HCT116 (cell line): ENCODE measurements around the gene TRIM24. TPM values are rescaled to one million over a fixed set of nuclear protein-coding genes. Genes with fewer than 3 reads are reported as not detected.
"Not testable (repeated sequence)": the region's sequence is repeated elsewhere in the genome, so short reads cannot be mapped to it uniquely, and the experiment has no call there.

Experiments
- ATAC-seq: fragments of 200-7000 bp; cut with Tn5 transposase; 2 replicates; pipeline ENCODE4 v1.9.1; 2020; ENCODE audit warnings: mild to moderate bottlenecking, moderate library complexity
- BruUV-seq: library from RNA; stranded (reverse); fragments of 400-500 nt; replicated peaks from 2 replicates; lab custom pipeline; 2021; lab: Mats Ljungman, UMichigan
- CTCF ChIA-PET: fragments of 300-600 bp; sonication (Branson Sonifier 250); formaldehyde crosslinking; loops from one replicate; lab custom pipeline; 2021; ENCODE audit warnings: antibody characterized with exemption; lab: Charles Lee
- POLR2A ChIA-PET: fragments of 300-600, 350-600 bp; sonication (Branson Sonifier 250); formaldehyde crosslinking; loops from one replicate; lab custom pipeline; 2021; ENCODE audit warnings: antibody characterized with exemption; lab: Charles Lee
- RAD21 ChIA-PET, 2 experiments: fragments of 300-600 bp; sonication (Branson Sonifier 250); formaldehyde crosslinking; loops; one replicate each; lab custom pipeline; 2023; ENCODE audit warnings: low total read pairs in 2 of 2; ENCODE audit not compliant: uncharacterized antibody in 2 of 2, unreplicated experiment in 2 of 2, low non-redundant PET in 1 of 2; lab: Charles Lee
- DNase-seq: peaks from one replicate; pipeline ENCODE4 v3.0.0-alpha.2; 2010; ENCODE audit warnings: low read depth, low spot score
- H2AFZ ChIP-seq: fragments of 200-600 bp; shearing (Covaris generic), sonication (generic); 2 replicates; pipeline ENCODE4 v1.6.1; 2017; ENCODE audit warnings: low read depth, mixed run types, mixed read lengths, antibody characterized with exemption, low read length; ENCODE audit not compliant: poor library complexity, severe bottlenecking
- H3K27ac ChIP-seq: 2 replicates; pipeline ENCODE4 v1.5.1; 2012; ENCODE audit warnings: low read depth, low read length
- H3K27me3 ChIP-seq: fragments of 200-600 bp; sonication (generic); 2 replicates; pipeline ENCODE4 v1.6.1; 2016; ENCODE audit warnings: mixed run types, low read length, mixed read lengths; ENCODE audit not compliant: insufficient read depth
- H3K36me3 ChIP-seq, 2 experiments: fragments of 200-500 bp in 1 of 2; fragments of 200-600 bp in 1 of 2; sonication (Bioruptor generic) in 1 of 2; sonication (generic) in 1 of 2; 2 replicates each; pipeline versions ENCODE4 v1.5.1 to v1.6.1; 2014 to 2016; ENCODE audit warnings: low read length in 2 of 2, inconsistent platforms in 1 of 2, mixed read lengths in 1 of 2, mixed run types in 1 of 2; ENCODE audit not compliant: insufficient read depth in 2 of 2, control insufficient read depth in 1 of 2
- H3K4me1 ChIP-seq, 2 experiments: fragments of 200-600 bp in 1 of 2; sonication (generic) in 1 of 2; 2 replicates each; pipeline versions ENCODE4 v1.5.1 to v1.6.1; 2012 to 2017; ENCODE audit warnings: low read length in 2 of 2, inconsistent platforms in 1 of 2, mild to moderate bottlenecking in 1 of 2, mixed read lengths in 1 of 2, mixed run types in 1 of 2, moderate library complexity in 1 of 2; ENCODE audit not compliant: insufficient read depth in 2 of 2, control insufficient read depth in 1 of 2
- H3K4me2 ChIP-seq: fragments of 200-600 bp; sonication (generic); 2 replicates; pipeline ENCODE4 v1.6.1; 2017; ENCODE audit warnings: mixed run types, low read length, mixed read lengths
- H3K4me3 ChIP-seq, 2 experiments: fragments of 200-600 bp in 1 of 2; sonication (generic) in 1 of 2; replicated peaks in 1 of 2; 2 replicates each; pipeline ENCODE4 v1.5.1; 2011 to 2016; ENCODE audit warnings: low read length in 2 of 2, control low read depth in 1 of 2, low read depth in 1 of 2, mild to moderate bottlenecking in 1 of 2, mixed read lengths in 1 of 2, mixed run types in 1 of 2
- H3K79me2 ChIP-seq: fragments of 200-600 bp; sonication (generic); 2 replicates; pipeline ENCODE4 v1.6.1; 2017; ENCODE audit warnings: mild to moderate bottlenecking, mixed run types, low read length, moderate library complexity, mixed read lengths; ENCODE audit not compliant: insufficient read depth
- H3K9ac ChIP-seq: fragments of 200-600 bp; sonication (generic); 2 replicates; pipeline ENCODE4 v1.6.1; 2016; ENCODE audit warnings: low read length, mixed read lengths
- H3K9me2 ChIP-seq: fragments of 200-600 bp; sonication (generic), shearing (Covaris generic); 2 replicates; pipeline ENCODE4 v1.6.1; 2017; ENCODE audit warnings: mixed run types, mild to moderate bottlenecking, moderate library complexity; ENCODE audit not compliant: insufficient read depth
- H3K9me3 ChIP-seq, 2 experiments: fragments of 200-500 bp in 1 of 2; fragments of 200-600 bp in 1 of 2; sonication (Bioruptor generic) in 1 of 2; sonication (generic) in 1 of 2; 2 replicates each; pipeline ENCODE4 v1.6.1; 2014 to 2017; ENCODE audit warnings: low read length in 2 of 2, mixed read lengths in 2 of 2, inconsistent platforms in 1 of 2, low read depth in 1 of 2, mild to moderate bottlenecking in 1 of 2, mixed run types in 1 of 2, moderate library complexity in 1 of 2; ENCODE audit not compliant: control insufficient read depth in 1 of 2, insufficient read depth in 1 of 2
- H4K20me1 ChIP-seq: fragments of 200-600 bp; sonication (generic), shearing (Covaris generic); 2 replicates; pipeline ENCODE4 v1.6.1; 2017; ENCODE audit warnings: mixed run types, mild to moderate bottlenecking, moderate library complexity; ENCODE audit not compliant: insufficient read depth
- ATF3 ChIP-seq: IDR thresholded peaks from 2 replicates; pipeline ENCODE4 v1.6.1; 2012
- CEBPB ChIP-seq: IDR thresholded peaks from 2 replicates; pipeline ENCODE4 v1.6.1; 2012; ENCODE audit warnings: low read depth
- CTCF ChIP-seq, 3 experiments: fragments of 200-600 bp in 1 of 3; sonication (generic) in 1 of 3; IDR thresholded peaks in 2 of 3; conservative IDR thresholded peaks in 1 of 3; 2 replicates each; pipeline ENCODE4 v1.5.1; 2012 to 2017; ENCODE audit warnings: low read depth in 2 of 3, low read length in 2 of 3, antibody characterized with exemption in 1 of 3, borderline replicate concordance in 1 of 3, control low read depth in 1 of 3, mild to moderate bottlenecking in 1 of 3, mixed read lengths in 1 of 3, mixed run types in 1 of 3, moderate library complexity in 1 of 3; ENCODE audit not compliant: insufficient read depth in 1 of 3
- SIN3A ChIP-seq: IDR thresholded peaks from 2 replicates; pipeline ENCODE4 v1.6.1; 2012; ENCODE audit warnings: low read depth
- SP1 ChIP-seq: IDR thresholded peaks from 2 replicates; pipeline ENCODE4 v1.6.1; 2012; ENCODE audit warnings: low read depth
- ZFX ChIP-seq: fragments of 450-650 bp; IDR thresholded peaks from 2 replicates; pipeline ENCODE4 v1.6.1; 2017
- intact Hi-C: fragments of 100-400 bp; cut with micrococcal nuclease; formaldehyde crosslinking; loops from 2 replicates; pipeline ENCODE4 v1.10.0; 2022
- total RNA-seq: library from RNA; stranded (reverse); gene quantifications from one replicate; pipeline ENCODE4 v1.2.1, GENCODE V29; 2021; ENCODE audit not compliant: unreplicated experiment

The TRIM24 gene
- total RNA-seq, 1 experiment from 2014 or later = 12.8 TPM

GRCh38 chr7:138417764-138418163 is 42.3 kb upstream of the TRIM24 start:
- Histone ChIP-seq H3K27me3 (no peaks in the 10 kb centered on the region), H3K27ac (no peak overlapping the region), H2AFZ (no peak overlapping the region), H3K9ac (no peak overlapping the region), H4K20me1 (no peaks in the 10 kb centered on the region), H3K4me2 (no peak overlapping the region), H3K4me1 (no peaks in the 10 kb centered on the region), H3K4me3 (no peak overlapping the region), H3K9me2 (no peaks in the 10 kb centered on the region), H3K9me3 (no peaks in the 10 kb centered on the region), H3K36me3 (no peaks in the 10 kb centered on the region), H3K79me2 (no peaks in the 10 kb centered on the region)
- TF ChIP-seq CTCF (IDR thresholded peaks at IDR 0.05 in 2 of 3, conservative IDR thresholded peaks at IDR 0.05 in 1 of 3; ENCODE audit: borderline replicate concordance in 1 of 3, insufficient read depth in 1 of 3, low read depth in 2 of 3, low read length in 2 of 3) (no peak), SIN3A (no peak), ZFX (no peak), SP1 (no peak), CEBPB (no peak), ATF3 (no peak)
- CTCF ChIA-PET = no interaction called here
- ATAC-seq = no peak
- RAD21 ChIA-PET = interaction anchor here in 1 of 2 experiments (1.3 kb wide), 1 partner anchor 298 kb away, joined by 4 read pairs; no protein-coding TSS in a partner anchor
- BruUV-seq = no TSS peak
- intact Hi-C loops = no loop called here
- POLR2A ChIA-PET = interaction anchor here (0.8 kb wide), 1 partner anchor 42 kb away, joined by 3 read pairs; the partner anchor contains the start of gene TRIM24
- no peak for DNase-seq

- POLR2A ChIA-PET, H3K4me2 ChIP-seq, H4K20me1 ChIP-seq, ATAC-seq, BruUV-seq, H3K27me3 ChIP-seq, H3K9me2 ChIP-seq, H3K9me3 ChIP-seq, H3K9ac ChIP-seq, H3K36me3 ChIP-seq, H3K4me1 ChIP-seq, H3K4me3 ChIP-seq, DNase-seq, H2AFZ ChIP-seq, H3K27ac ChIP-seq, intact Hi-C loops, CTCF ChIA-PET, H3K79me2 ChIP-seq: not testable (repeated sequence)
- RAD21 ChIA-PET = interaction anchor here in 1 of 2 experiments (1.3 kb wide), 1 partner anchor 298 kb away, joined by 4 read pairs; no protein-coding TSS in a partner anchor
Observed at GRCh38 chr7:138418403-138418802, 41.7 kb upstream of the TRIM24 start.
